ENCODE results near the gene PIM3. TPM values are rescaled to one million over a fixed set of nuclear protein-coding genes. Genes with fewer than 3 reads are reported as not detected.
A peak's percentile ranks its signal among the peaks of the same experiment; 100 is the strongest.

The PIM3 gene
- total RNA-seq, 4 donors from 2014 or later, result 98.3 to 138 (median 119) TPM

DNA sequence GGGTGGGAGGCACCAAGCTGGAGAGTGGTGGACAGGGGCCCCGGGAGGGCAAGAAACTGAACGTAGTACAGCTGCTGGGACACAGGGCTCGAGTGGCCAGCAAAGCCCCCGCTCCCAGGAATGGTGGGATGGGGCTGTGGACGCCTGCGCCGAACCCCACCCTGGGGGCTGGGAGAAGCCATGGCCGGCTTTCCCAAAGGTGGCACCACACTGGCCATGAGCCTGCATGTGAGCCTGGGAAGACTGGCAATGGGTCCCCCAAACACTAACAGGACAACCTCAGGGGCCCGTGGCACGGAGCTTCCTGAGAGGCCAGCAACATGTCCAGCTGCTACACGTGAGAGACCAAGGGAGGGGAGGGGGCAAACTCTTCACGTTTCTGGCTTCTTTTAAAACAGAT is 46.3 kb upstream of the PIM3 start:
- Histone ChIP-seq H3K4me3 (no peak overlapping the region), H3K4me1 (peaks cover 0 to 19% (median 5%) of the 10 kb centered on the region in 4 donors), H3K9me3 (no peaks in the 10 kb centered on the region), H3K27ac (no peak overlapping the region), H3K36me3 (peaks cover 0 to 55% (median 6%) of the 10 kb centered on the region in 3 donors), H3K27me3 (no peaks in the 10 kb centered on the region)
- no peak for DNase-seq (ENCODE audit: low spot score in 2 of 2)
- no peak for TF ChIP-seq EP300 (IDR thresholded peaks at IDR 0.05)
- WGBS, 2 donors, result 88 to 89% methylated on average over 12 of the region's 12 CpGs

DNA sequence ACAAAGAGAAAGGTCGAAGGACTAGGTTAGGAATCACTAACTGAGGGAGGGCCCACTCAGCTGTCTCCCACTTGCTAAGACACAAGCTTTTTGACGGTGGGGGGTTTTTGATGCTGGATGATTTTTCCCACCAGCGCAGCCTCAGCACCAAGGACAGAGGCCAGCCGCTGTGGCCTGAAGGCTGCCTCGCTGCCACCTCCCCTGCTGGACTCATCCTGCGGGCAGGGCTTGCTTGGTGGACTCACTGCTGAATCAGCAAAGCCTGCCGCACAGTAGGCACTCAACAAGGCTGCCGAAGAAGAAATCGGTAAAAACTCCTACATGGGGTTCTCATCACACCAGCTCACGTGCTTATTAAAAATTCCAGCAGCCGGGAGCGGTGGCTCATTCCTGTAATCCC is 45.0 kb upstream of the PIM3 start:
- Histone ChIP-seq H3K4me1 (peaks cover 0 to 30% (median 9%) of the 10 kb centered on the region in 4 donors), H3K27ac (no peak overlapping the region), H3K4me3 (no peak overlapping the region), H3K27me3 (no peaks in the 10 kb centered on the region), H3K9me3 (no peaks in the 10 kb centered on the region), H3K36me3 (peaks cover 0 to 50% (median 6%) of the 10 kb centered on the region in 3 donors)
- TF ChIP-seq POLR2A (IDR thresholded peaks at IDR 0.05), result no peak
- TF ChIP-seq, protein P1, sequence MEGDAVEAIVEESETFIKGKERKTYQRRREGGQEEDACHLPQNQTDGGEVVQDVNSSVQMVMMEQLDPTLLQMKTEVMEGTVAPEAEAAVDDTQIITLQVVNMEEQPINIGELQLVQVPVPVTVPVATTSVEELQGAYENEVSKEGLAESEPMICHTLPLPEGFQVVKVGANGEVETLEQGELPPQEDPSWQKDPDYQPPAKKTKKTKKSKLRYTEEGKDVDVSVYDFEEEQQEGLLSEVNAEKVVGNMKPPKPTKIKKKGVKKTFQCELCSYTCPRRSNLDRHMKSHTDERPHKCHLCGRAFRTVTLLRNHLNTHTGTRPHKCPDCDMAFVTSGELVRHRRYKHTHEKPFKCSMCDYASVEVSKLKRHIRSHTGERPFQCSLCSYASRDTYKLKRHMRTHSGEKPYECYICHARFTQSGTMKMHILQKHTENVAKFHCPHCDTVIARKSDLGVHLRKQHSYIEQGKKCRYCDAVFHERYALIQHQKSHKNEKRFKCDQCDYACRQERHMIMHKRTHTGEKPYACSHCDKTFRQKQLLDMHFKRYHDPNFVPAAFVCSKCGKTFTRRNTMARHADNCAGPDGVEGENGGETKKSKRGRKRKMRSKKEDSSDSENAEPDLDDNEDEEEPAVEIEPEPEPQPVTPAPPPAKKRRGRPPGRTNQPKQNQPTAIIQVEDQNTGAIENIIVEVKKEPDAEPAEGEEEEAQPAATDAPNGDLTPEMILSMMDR (IDR thresholded peaks at IDR 0.05), result no peak
- no peak for TF ChIP-seq EP300 (IDR thresholded peaks at IDR 0.05)
- no peak for DNase-seq (ENCODE audit: low spot score in 2 of 2)
- WGBS, 2 donors, result 77 to 85% methylated on average over 12 of the region's 12 CpGs

DNA sequence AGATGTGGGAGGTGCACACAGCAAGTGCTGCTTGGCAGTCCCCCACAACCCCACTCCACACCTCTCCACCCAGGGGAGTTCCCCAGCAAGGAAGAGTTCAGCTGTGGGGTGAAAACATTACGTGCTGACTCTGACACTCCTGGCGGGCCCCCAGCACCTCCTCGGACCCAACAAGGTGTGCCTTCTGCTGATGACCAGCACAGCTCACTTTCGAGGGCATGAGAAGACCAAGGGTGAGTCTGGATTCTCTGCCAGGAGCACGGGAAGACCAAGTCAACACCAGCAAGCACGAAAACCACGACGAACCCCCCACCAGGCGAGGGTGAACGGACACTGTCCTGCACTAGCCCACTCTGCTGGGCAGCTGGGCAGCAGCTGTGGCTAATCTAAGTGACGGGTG is 43.7 kb upstream of the PIM3 start:
- DNase-seq (ENCODE audit: low spot score in 2 of 2), result no peak
- Histone ChIP-seq H3K9me3 (no peaks in the 10 kb centered on the region), H3K27me3 (no peaks in the 10 kb centered on the region), H3K4me1 (peaks cover 0 to 30% (median 9%) of the 10 kb centered on the region in 4 donors), H3K36me3 (peaks cover 0 to 50% (median 6%) of the 10 kb centered on the region in 3 donors), H3K4me3 (no peak overlapping the region), H3K27ac (no peak overlapping the region)
- TF ChIP-seq EP300 (IDR thresholded peaks at IDR 0.05) (no peak), POLR2A (IDR thresholded peaks at IDR 0.05) (no peak)
- TF ChIP-seq, protein P1 (IDR thresholded peaks at IDR 0.05), result no peak
- WGBS, 2 donors, result 88 to 90% methylated on average over 11 of the region's 11 CpGs

DNA sequence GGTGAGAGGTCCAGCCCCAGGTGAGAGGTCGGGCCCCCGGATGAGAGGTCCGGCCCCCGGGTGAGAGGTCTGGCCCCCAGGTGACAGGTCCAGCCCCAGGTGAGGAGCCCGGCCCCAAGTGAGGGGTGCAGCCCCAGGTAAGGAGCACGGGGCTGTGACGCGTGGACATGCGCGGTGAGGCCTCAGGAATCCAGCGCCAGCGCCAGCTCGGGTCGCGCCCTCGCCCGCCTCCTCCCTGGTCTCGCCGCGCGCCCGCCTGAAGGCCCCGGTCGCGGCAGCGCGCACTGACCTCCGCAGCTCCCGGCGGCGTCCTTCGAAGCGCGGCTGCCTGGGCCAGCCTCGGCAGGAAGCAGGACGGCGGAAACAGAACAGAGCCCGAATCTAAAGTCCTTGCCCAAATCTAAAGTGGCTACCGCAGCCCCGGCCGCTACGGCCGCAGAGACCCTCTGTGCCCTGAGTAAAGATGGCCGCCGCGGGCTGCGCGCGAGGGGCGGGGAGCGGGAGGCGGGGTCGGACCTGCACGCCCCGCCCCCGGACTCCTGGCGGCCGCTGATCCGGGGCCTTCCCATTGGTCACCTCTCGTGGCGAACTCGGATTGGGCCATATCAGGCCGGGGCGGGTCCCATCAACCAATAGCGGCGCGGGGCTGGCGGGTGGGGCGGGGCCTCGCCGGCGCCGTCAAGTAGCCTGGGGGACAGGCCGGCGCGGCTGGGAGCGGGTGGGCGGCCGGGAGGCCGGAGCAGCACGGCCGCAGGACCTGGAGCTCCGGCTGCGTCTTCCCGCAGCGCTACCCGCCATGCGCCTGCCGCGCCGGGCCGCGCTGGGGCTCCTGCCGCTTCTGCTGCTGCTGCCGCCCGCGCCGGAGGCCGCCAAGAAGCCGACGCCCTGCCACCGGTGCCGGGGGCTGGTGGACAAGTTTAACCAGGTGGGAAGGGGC is 42.3 kb upstream of the PIM3 start, which contains the start of the genes ALG12 and CRELD2:
TSS of gene ALG12 (minus strand) at position 465 of the 937 bp plus-strand sequence. CDS start 4,673 bp downstream, outside the sequence.
TSS of gene CRELD2 (plus strand) at position 661 of the 937 bp plus-strand sequence. CDS start at position 797, 136 bp downstream.
- H3K4me3 ChIP-seq, result peak within 1 kb of the TSS; percentile 89 to 95 (median 94)
- H3K27me3 ChIP-seq, result no peaks in the 10 kb centered on the region
- H3K36me3 ChIP-seq, result peaks cover 0 to 48% (median 5%) of the 10 kb centered on the region in 3 donors
- DNase-seq (ENCODE audit: low spot score in 2 of 2), result peak; percentile 97 to 98
- H3K9me3 ChIP-seq, result no peaks in the 10 kb centered on the region
- TF ChIP-seq EP300 (IDR thresholded peaks at IDR 0.05), result peak in 1 of 2 donors; percentile 79
- peak; percentile 43 to 69 for TF ChIP-seq POLR2A (IDR thresholded peaks at IDR 0.05)
- TF ChIP-seq, protein P1 (IDR thresholded peaks at IDR 0.05), result peak in 1 of 5 experiments; percentile 23
- 0 to 2% methylated on average over 9 to 48 of the region's 103 CpGs for WGBS, 2 donors
- H3K4me1 ChIP-seq, result peaks cover 0 to 30% (median 9%) of the 10 kb centered on the region in 4 donors
- H3K27ac ChIP-seq, result peak within 1 kb of the TSS; percentile 88 to 96 (median 94)

DNA sequence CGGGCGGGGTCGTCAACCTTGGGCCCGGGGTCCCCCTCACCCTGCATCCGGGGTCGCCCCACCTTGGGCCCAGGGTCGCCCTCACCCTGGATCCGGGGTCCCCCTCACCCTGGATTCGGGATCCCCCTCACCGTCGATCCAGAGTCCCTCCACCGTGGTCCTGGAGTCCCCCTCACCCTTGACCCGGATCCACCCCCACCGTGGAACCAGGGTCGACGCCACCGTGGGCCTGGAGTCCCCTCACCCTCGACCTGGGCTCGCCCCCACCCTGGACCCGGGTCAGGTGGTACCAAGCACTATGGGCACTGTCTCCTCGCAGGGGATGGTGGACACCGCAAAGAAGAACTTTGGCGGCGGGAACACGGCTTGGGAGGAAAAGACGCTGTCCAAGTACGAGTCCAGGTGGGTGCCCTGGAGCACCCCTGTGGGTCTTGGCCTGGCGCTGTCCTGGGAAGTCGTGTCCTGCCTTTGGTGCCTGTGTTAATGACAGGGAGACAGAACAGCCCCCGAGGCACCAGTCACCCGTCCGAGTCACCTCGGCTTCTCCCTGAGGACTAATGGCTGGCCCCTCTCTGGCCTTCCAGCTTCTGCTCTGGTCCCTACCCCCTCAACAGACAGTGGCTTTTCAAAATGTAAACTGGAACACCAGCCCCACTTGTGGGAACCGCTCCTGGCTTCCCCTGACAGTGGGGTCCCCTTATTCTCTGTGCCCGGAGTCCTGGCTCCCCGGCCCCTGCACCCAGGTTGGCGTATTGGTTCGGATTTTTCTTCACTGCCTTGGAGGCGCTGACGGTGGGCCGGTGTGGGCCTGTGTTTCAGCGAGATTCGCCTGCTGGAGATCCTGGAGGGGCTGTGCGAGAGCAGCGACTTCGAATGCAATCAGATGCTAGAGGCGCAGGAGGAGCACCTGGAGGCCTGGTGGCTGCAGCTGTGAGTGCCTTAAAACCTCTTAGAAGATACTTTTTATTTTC is 41.4 kb upstream of the PIM3 start:
- no peak for DNase-seq (ENCODE audit: low spot score in 2 of 2)
- no peaks in the 10 kb centered on the region for H3K27me3 ChIP-seq
- peaks cover 0 to 48% (median 0%) of the 10 kb centered on the region in 3 donors for H3K36me3 ChIP-seq
- peak overlapping the region; percentile 54 to 94 (median 80) for H3K27ac ChIP-seq
- 37 to 74% methylated on average over 19 to 40 of the region's 47 CpGs for WGBS, 2 donors
- H3K9me3 ChIP-seq, result no peaks in the 10 kb centered on the region
- TF ChIP-seq, protein P1 (IDR thresholded peaks at IDR 0.05), result no peak
- TF ChIP-seq POLR2A (IDR thresholded peaks at IDR 0.05), result no peak
- no peak for TF ChIP-seq EP300 (IDR thresholded peaks at IDR 0.05)
- H3K4me1 ChIP-seq, result peaks cover 0 to 30% (median 9%) of the 10 kb centered on the region in 4 donors
- peak overlapping the region; percentile 63 to 95 (median 92) for H3K4me3 ChIP-seq
